NCI-H1694 (cell line): ENCODE measurements around the gene C17orf50.

Source experiments
- DNase-seq: peaks from one replicate; lab custom pipeline; 2025; lab: John Stamatoyannopoulos, UW

C17orf50 gene

DNA sequence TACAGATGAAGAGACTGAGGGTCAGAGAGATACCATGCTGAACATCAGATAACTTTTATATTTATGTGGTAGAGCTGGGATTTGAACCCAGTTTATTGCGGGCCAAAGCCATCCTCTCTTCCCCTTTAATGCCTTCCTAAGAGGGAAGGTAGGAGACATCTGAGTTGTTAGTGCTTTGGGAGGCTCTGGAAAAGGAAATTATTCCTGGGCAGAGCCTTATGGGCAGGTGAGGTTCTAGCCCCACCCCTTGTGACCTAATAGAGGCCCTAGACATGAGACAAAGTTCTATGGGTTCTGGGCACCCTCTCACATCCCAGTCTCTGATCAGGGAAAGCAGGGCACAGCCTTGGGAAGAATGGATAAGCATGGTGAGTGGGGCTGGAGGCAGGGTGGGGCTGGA is at the start of gene C17orf50:
Gene C17orf50, plus strand, starts transcription at position 301 of the 400 bp plus-strand sequence. Its CDS starts 55 bp downstream, at position 356.
- no peak for DNase-seq

- DNase-seq, result no peak
These were observed 49.7 kb upstream of the C17orf50 start for GRCh38 chr17:35710950-35711349.

- DNase-seq, result no peak
These were observed 47.5 kb upstream of the C17orf50 start for GRCh38 chr17:35713069-35713728.

DNA sequence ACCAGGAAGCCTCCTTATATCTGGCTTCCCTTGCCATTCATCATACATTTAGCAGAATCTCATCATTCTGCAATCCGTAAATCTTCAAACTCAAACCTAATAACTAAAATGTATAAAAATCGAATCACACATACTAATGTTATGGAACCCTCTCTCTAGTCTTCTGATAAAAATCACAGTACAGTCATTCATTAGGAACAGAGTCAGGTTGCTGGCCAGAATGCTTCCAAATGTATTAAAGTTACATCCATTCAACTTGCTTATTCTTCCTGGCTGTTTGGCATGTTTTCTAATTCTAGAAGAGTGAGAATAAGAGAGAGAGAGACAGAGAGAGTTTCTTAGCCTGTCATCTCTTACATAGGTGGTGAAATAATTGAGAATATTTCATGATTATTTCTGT is 45.7 kb upstream of the C17orf50 start:
- no peak for DNase-seq

DNA sequence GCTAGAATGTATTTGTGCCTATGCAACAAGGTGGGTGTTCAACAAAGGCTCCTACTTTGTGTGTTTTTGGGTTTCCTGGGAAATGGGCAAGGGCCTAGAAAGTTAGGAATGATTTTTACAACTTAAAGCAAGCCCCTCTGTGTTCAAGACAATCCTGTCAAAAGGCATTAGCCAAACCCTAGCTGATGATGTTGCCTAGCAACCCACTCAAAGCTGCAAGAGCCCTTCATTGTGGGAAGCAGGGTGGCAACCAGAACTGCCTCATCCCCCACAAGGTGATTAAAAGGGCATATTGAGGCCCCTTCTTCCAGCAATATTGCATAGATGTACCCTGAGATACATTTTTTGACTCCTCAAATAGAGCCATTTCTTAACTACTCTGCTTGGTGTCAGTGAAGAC is 45.3 kb upstream of the C17orf50 start:
- no peak for DNase-seq

DNA sequence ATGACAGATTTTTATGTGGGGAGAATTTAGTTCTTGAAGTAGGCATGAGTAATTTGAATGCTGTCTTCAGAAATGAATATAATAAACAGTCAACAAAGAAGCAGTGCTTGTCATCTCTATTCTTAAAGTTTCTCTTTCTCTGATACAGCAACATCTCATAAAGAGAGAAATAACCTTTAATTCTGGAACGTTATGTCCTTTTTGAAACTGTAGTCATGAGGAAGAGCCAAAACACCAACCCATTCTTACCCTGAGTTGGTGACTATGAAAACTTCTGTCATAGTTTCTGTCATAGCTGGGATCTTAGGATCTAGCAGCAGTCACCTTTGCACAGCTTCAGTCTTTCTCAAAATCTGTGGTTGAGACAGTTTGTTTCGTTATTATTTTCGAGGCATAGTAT is 44.5 kb upstream of the C17orf50 start:
- DNase-seq, result no peak

GRCh38 chr17:35716897-35717465 is 43.7 kb upstream of the C17orf50 start:
- no peak for DNase-seq

GRCh38 chr17:35717475-35717874 is 43.2 kb upstream of the C17orf50 start:
- DNase-seq, result no peak

DNA sequence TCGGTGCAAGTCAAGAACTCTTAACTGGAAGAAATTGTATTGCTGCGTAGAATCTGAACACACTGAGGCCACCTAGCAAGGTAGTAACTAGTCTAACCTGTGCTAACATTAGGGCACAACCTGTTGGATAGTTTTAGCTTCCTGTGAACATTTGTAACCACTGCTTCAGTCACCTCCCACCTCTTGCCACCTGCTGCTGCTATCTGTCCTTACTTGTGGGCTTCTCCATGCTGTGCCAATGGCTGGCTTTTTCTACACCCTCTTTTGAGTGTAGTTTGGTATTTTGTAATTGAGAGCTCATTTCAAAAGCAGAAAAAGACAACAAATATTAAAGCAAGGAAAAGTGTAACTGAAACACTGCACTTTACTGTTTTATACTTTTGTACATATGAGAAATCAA is 37.0 kb upstream of the C17orf50 start:
- no peak for DNase-seq

- no peak for DNase-seq
These were observed 35.6 kb upstream of the C17orf50 start for GRCh38 chr17:35725058-35725457.

- no peak for DNase-seq
These were observed 34.9 kb upstream of the C17orf50 start for GRCh38 chr17:35725802-35726126.

DNA sequence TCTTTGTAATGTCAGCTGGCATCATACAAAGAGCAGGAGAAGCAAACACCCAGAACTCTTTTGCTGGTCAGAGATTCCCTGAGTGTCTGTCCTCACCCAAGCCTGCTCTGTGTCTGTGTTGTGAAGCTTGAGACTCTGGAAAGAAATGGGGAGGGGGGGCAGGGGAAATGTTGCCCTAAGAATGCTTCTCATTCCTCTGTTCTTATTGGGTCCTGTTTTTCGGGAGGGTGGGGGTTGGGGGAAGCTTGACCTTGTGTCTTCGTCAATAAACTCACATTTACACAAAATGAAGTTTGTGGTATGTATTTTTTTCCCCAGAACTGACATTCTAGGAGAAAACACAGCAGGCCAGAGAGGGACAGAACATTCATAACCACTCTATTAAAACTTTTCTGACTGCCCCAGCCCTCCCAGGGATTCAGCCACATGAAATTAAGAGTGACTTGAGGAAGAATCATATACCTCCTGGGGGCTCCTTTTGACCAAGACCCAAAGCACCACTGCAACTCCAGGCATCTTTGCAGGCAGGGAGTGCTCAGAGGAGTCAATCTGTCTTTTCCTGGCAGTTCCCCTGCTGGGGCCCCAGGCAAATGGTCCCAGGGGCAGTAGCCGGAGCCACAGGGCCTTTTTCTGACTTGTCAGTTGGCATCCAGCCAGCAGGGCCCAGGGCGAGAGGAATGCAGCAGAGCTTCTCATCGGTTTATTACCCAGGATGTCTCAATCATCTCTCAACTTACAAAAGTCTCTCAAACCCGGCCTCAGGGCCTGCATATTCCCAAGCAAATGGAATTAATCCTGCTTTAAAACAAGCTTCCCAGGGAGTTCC is 34.3 kb upstream of the C17orf50 start:
- DNase-seq, result no peak

GRCh38 chr17:35726953-35727460 is 33.7 kb upstream of the C17orf50 start:
- DNase-seq, result no peak

DNA sequence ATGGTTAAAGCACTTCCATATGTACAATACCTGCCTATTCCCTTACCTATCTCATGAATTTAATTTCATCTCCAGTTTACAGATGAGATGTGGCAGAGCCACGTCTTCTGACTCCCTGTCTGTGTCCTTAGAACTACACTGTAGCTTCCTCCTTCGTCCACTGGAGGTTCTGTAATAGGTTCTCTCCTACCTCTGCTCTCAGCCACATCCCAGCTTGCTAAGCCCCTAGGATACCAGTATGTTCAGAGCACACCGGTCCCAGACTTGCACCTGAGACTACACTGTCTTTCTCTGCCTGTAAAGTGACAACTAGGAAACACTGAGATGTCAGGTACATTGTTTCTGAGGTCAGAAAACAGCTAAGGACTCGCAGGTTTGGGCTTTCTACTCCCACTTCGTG is 33.1 kb upstream of the C17orf50 start:
- DNase-seq, result no peak

DNA sequence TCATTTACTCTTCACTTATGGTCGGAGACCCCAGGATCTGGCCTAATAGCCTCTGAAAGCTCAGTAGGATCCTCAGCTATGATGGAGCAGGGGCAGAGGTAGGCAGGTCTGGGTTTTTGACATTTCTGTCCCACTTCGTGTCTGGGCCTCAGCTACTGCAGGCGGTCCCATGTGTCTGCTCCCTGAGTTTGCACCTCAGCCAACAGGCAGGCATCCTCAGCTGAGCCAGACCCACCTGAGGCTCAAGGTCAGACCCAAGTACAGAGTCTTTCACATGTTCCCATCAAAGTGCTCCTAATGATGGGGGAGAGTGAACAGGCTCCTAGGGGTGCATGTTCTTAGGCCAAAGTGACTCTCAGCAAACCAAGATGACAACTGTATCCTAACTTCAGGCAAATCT is 32.1 kb upstream of the C17orf50 start:
- no peak for DNase-seq

DNA sequence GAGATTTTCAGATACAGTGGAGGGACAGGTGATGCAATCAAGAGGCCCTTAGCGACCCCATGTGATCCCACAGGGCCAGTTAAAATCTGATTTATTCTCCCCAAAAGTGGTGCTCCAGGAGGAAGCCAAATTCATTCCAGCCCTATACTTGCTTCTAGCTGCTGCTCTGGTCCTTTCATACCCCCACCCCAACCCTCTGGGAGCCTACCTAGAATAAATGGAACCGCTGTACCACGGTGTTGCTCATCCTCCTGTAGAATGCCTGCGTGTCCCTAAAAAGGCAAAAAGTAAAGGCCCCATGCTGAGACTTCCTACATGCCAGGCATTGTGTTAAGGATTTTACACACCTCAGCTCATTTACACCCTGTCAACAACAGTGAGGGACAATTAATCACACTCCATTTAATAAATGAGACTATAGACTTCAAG is 31.3 kb upstream of the C17orf50 start:
- no peak for DNase-seq

- no peak for DNase-seq
These were observed 30.2 kb upstream of the C17orf50 start for GRCh38 chr17:35730400-35731005.

- no peak for DNase-seq
These were observed 29.3 kb upstream of the C17orf50 start, which contains the start of gene RASL10B for GRCh38 chr17:35731239-35731916. Gene RASL10B, plus strand, starts transcription at chr17:35731639. Its CDS starts 3,546 bp downstream, at chr17:35735185.

DNA sequence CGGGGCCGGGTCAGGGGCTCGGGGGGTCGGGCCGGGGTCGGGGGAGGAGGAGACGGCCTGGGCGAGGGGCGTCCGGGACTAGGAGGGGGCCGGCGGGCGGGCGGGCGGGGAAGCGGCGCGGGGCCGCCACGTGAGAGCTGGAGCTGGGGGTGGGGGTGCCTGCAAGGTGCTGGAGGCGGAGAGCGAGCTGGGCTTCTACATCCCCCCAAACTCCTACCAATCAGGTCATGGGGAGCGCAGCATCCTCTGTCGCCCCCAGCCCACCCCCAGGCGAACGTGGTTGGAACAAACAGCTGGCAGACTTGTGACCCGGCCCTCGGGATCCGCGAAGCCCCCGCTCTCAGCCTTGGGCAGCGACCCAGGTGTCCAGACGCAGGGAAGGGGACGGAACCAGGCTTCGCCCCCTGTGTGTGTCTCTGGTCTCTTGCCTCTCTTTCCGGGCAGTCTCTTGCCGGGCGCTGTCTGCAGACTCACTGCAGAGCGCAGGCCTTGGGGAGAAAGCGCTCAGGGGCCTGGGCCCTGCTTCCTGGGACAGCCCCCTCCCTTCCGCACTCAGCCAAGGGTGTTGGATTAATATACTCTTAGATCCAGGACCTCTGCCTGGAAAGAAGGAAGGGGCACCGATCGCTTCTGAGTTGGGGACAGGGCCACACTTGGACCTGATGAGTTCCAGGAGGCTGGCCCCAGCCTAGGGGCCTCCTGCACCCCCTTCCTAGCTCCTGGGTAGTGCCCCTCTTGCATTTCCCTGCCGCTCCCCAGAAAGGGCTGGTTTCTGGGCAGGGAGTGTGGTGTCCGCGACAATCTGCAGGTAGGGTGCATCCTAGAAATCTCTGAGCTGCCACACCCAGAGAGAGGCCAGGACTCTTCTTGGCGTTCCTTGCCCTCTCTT is 28.5 kb upstream of the C17orf50 start:
- no peak for DNase-seq

GRCh38 chr17:35732806-35733136 is 27.9 kb upstream of the C17orf50 start:
- DNase-seq, result no peak

DNA sequence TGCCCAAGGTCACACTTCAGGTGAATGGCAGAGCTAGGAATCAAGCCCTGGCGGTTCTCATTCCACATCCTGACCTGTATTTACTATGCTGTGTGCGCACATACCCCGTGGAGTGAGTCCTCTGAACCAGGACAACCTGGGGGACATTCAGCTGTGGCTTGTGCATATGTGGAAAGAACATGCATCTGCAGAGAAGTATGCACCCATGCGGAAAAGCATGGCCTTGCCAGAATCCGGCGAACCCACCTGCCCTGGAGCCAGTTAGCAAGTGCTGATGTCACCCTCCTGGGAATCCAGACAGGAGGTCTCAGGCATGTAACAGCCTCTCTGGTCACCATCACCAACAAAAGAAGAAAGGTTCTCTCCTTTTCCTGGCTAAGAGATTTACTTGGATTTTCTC is 27.3 kb upstream of the C17orf50 start:
- DNase-seq, result no peak
